Retinal pigment epithelial cell (primary cell): ENCODE measurements around the gene TMEM120B.
"Not testable (repeated sequence)": the region's sequence is repeated elsewhere in the genome, so short reads cannot be mapped to it uniquely, and the experiment has no call there.

Source experiments
- DNase-seq: peaks from one replicate; pipeline ENCODE4 v3.0.0-alpha.2; 2010; ENCODE audit warnings: low read depth
- H3K4me3 ChIP-seq: 2 replicates; pipeline ENCODE4 v1.5.1; 2011; ENCODE audit warnings: mild to moderate bottlenecking, low read length, control low read depth, moderate library complexity
- TF ChIP-seq, protein P1 (sequence below): conservative IDR thresholded peaks from 2 replicates; pipeline ENCODE4 v1.5.1; 2011; ENCODE audit warnings: low read depth, low read length, control low read depth, inconsistent platforms

The TMEM120B gene

DNA sequence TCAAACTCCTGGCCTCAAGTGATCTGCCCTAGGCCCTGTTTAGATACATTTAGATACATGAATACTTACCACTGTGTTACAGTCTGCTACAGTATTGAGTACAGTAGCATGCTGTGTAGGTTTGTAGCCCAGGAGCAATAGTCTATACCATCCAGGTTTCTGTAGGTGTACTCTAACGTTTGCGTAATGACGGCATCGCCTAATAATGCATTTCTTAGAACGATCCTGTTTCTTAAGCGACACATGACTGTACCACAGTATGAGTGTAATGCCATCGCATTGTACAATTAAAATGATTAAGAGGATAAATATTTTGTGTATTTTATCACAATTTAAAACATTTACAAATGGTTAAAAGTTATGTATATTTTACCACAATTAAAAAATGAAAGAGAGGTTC lies 18.9 kb downstream of the TMEM120B start:
- DNase-seq = no peak
- TF ChIP-seq, protein P1, sequence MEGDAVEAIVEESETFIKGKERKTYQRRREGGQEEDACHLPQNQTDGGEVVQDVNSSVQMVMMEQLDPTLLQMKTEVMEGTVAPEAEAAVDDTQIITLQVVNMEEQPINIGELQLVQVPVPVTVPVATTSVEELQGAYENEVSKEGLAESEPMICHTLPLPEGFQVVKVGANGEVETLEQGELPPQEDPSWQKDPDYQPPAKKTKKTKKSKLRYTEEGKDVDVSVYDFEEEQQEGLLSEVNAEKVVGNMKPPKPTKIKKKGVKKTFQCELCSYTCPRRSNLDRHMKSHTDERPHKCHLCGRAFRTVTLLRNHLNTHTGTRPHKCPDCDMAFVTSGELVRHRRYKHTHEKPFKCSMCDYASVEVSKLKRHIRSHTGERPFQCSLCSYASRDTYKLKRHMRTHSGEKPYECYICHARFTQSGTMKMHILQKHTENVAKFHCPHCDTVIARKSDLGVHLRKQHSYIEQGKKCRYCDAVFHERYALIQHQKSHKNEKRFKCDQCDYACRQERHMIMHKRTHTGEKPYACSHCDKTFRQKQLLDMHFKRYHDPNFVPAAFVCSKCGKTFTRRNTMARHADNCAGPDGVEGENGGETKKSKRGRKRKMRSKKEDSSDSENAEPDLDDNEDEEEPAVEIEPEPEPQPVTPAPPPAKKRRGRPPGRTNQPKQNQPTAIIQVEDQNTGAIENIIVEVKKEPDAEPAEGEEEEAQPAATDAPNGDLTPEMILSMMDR = no peak
- no peak overlapping the region for H3K4me3 ChIP-seq

DNA sequence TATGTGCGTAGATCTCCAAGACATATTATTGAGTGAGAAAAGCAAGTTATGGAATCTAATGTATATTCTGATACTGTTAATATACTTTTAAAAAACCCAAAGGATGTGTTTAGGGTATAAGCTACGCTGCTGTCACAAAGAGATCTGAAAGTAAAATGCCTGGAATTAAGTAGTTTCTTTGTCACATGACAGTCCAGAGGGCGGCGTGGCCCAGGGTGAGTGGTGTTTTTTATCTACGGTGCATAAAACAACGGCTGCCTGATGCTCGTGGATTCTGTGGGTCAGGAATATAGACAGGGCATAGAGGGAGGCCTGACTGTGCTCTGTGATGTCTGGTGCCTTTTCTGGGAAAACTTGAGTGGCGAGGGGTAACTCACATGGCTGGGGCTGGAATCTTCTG lies 21.3 kb downstream of the TMEM120B start:
- no peak overlapping the region for H3K4me3 ChIP-seq
- no peak for DNase-seq
- TF ChIP-seq, protein P1 = no peak

DNA sequence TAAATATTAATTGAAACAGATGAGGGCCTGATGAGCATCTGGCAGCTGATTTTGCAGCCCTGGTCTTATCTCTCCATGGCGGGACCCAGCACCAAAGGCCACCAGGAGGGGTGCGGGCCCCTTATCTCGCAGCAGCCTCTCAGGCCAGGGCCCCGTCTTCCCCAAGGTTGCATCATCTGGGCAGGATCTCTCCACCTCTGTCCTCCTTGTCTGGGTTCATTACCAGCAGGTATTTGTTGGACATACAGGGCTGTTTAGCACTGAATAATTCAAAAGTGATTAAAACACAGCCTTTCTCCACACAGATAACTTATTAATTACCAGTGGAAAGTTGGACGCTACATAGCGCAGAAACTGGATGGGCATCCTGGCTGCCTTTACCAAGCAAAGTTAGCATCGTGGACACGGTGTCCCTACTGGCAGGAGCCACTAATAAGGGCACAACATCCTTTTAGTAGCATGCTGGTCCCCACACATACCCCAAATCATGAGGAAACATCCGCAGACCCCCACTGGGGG lies 25.8 kb downstream of the TMEM120B start:
- no peak overlapping the region for H3K4me3 ChIP-seq
- DNase-seq = no peak
- TF ChIP-seq, protein P1 = no peak

DNA sequence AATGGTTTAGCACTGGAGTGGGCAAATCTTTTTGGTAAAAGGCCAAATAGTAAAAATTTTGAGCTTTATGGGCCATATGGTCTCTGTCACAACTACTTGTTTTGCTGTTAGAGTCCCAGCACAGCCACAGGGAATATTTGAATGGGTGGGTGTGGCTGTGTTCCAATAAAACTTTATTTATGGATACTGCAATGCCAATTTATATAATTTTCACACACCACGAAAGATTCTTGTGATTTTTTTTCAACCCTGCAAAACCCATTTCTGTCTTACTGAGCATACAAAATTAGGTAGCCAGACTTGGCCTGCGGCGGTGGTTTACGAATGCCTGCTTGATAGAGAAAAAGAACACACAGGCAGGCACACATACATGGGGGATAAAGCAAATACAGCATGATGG lies 28.3 kb downstream of the TMEM120B start:
- no peak overlapping the region for H3K4me3 ChIP-seq
- no peak for DNase-seq
- TF ChIP-seq, protein P1 = no peak

DNA sequence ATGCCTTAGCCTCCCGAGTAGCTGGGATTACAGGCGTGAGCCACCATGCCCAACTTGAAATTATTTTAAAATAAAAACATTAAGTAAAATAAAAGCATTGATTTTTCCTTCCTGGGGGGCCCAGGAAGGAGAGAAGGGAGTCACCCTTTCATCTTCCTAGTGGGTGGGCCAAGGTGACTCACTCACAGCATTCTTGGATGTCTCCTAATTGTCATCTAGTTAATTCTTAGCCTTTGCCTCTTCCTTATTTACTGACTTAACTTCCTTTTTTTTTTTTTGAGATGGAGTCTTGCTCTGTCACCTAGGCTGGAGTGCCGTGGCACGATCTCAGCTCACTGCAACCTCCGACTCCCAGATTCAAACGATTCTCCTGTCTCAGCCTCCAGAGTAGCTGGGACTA lies 29.2 kb downstream of the TMEM120B start:
- no peak overlapping the region for H3K4me3 ChIP-seq
- TF ChIP-seq, protein P1 = no peak
- DNase-seq = no peak

DNA sequence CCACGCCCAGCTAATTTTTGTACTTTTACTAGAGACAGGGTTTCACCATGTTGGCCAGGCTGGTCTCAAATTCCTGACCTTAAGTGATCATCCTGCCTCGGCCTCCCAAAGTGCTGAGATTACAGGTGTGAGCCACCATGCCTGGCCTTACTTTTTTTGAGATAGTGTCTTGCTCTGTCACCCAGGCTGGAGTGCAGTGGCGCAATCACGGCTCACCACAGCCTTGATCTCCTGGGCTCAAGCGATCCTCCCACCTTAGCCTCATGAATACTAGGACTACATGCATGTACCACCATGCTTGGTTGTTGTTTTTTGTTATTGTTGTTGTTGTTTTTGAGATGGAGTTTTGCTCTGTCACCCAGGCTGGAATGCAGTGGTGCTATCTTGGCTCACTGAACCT lies 33.0 kb downstream of the TMEM120B start:
- not testable (repeated sequence) for DNase-seq, H3K4me3 ChIP-seq

DNA sequence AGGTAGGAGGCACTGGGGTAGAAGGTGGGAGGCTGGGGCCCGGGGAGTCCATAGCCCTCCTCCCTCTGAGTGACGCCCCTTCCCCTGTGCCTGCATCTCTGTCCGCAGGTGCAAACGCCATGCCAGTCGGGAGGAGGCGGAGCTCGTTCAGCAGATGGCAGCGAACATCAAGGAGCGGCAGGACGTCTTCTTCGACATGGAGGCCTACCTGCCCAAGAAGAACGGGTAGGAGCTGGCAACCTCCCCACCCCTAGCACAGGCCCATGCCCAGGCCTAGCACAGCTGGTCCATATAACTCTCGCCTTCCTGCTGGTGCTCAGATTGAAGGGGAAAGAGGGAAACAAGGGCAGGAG lies 35.6 kb downstream of the TMEM120B start:
- TF ChIP-seq, protein P1 = no peak
- DNase-seq = no peak
- no peak overlapping the region for H3K4me3 ChIP-seq
